Activated naive CD4-positive, alpha-beta T cell treated with anti-CD3 and anti-CD28 coated beads, Interleukin-2, amount 10 ng/mL, durations not matched to agents 7 days and 5 days (primary cell): ENCODE measurements around the gene GJC1.

Experiments
- CTCF ChIA-PET: fragments of 350-600 bp; sonication (Branson Sonifier 250); formaldehyde crosslinking; loops from one replicate; lab custom pipeline; 2021; ENCODE audit warnings: antibody characterized with exemption; lab: Charles Lee
- DNase-seq: peaks from one replicate; pipeline ENCODE4 v3.0.0-alpha.2; 2020
- H3K27ac Mint-ChIP-seq: one replicate; pipeline ENCODE4 v1.8.0; 2021; ENCODE audit warnings: mild to moderate bottlenecking, moderate library complexity, mixed read lengths
- H3K27me3 Mint-ChIP-seq: one replicate; pipeline ENCODE4 v1.8.0; 2021; ENCODE audit warnings: mild to moderate bottlenecking, mixed read lengths
- H3K36me3 Mint-ChIP-seq: one replicate; pipeline ENCODE4 v1.8.0; 2021; ENCODE audit warnings: mixed read lengths
- H3K4me1 Mint-ChIP-seq: one replicate; pipeline ENCODE4 v1.8.0; 2021; ENCODE audit warnings: mixed read lengths
- H3K4me3 Mint-ChIP-seq: one replicate; pipeline ENCODE4 v1.8.0; 2021; ENCODE audit warnings: mild to moderate bottlenecking, moderate library complexity, mixed read lengths
- H3K9me3 Mint-ChIP-seq: one replicate; pipeline ENCODE4 v1.8.0; 2021; ENCODE audit warnings: mixed read lengths

The GJC1 gene

DNA sequence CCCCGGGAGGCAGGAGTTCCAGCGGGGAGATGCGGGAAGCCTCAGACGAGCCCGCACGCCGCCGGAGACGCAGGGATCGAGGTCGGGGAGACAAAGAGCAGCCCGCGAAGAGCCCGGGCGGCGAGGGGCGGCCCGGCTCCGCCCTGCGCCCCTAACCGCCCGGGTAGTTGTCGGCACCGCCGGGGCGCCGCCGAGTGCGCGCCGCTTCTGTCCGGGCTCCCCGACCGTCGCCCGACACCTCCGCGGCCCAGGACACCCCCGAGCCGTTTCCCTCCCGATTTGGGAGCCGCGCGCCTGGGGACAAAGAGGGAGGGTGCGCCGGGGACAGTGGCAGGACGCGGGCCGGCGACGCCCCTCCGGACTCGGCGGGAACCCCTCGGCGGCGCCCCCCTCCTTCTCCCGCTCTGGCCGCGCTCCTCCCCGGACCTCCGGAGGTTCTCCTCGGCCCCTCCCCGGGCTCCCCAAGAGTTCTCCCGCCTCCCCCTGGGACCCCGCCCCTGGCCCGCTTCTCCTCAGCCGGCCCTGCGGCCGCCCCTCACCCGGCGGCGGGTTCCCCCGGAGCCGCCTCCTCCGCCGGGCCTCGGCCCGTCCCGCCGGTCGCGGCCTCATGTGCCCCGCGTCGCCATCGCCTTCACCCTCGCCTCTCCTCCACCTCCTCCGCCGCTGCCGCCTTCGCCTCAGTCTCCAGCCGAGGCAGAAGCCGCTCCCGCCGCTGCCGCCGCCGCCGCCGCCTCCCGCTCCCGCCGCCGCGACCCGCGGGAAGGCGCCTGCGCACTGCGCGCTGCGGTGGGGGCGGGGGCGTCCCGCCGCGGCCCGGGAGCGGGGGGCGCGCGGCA lies at the start of gene GJC1:
Gene GJC1 (minus strand): TSS at position 765 of the 836 bp plus-strand sequence. CDS start 24,470 bp downstream, outside the sequence.
- Mint-ChIP-seq H3K4me3 (peak within 1 kb of the TSS; percentile 80), H3K27ac (peak within 1 kb of the TSS; percentile 34), H3K36me3 (peaks cover 4% of the 10 kb centered on the region), H3K4me1 (peaks cover 10% of the 10 kb centered on the region), H3K27me3 (peaks cover 83% of the 10 kb centered on the region), H3K9me3 (no peaks in the 10 kb centered on the region)
- CTCF ChIA-PET, result interaction anchor here (1.6 kb wide), 1 partner anchor 51 kb away, joined by 7 read pairs; no protein-coding TSS in a partner anchor
- DNase-seq, result peak; percentile 38

DNA sequence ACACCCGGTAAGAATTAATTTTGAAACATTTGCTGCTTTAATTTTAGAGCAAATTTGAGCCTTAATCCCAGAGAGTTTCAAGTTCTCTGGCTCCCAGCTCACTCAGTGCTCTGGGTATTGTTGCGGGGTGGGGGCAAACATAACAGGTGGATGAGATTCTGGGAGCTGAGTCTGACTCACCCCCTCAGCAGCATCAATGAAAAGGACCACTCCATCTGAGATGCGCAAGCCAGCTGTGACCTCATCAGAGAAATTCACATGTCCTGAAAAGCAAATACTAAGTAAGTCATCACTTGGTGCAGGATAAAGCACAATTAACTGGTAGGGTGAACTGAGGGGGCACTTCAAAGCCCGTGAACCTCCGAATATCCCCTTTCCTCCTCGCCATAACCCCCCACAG lies 49.3 kb upstream of the GJC1 start:
- Mint-ChIP-seq H3K9me3 (no peaks in the 10 kb centered on the region), H3K4me3 (no peak overlapping the region), H3K27me3 (no peaks in the 10 kb centered on the region), H3K27ac (no peak overlapping the region), H3K4me1 (no peaks in the 10 kb centered on the region), H3K36me3 (peaks cover 42% of the 10 kb centered on the region)
- CTCF ChIA-PET, result interaction anchor here (0.9 to 2.9 kb wide), 10 partner anchors 9 to 324 kb away, joined by 3 to 19 read pairs (median 3); partner anchors contain the start of gene EFTUD2
- no peak for DNase-seq

GRCh38 chr17:44878627-44879221 lies 48.6 kb upstream of the GJC1 start:
- Mint-ChIP-seq H3K27me3 (no peaks in the 10 kb centered on the region), H3K4me1 (no peaks in the 10 kb centered on the region)

GRCh38 chr17:44877121-44877520 lies 47.0 kb upstream of the GJC1 start:
- DNase-seq, result no peak
- Mint-ChIP-seq H3K27me3 (no peaks in the 10 kb centered on the region), H3K27ac (no peak overlapping the region), H3K4me3 (no peak overlapping the region), H3K4me1 (no peaks in the 10 kb centered on the region), H3K9me3 (no peaks in the 10 kb centered on the region), H3K36me3 (peaks cover 33% of the 10 kb centered on the region)
- CTCF ChIA-PET, result interaction anchor here (0.8 to 0.9 kb wide), 2 partner anchors 13 to 98 kb away, joined by 4 read pairs; no protein-coding TSS in a partner anchor

More at GRCh38 chr17:44878627-44879221, 48.6 kb upstream of the GJC1 start:
- CTCF ChIA-PET, result interaction anchor here (0.8 to 2.9 kb wide), 18 partner anchors 9 to 323 kb away, joined by 3 to 19 read pairs (median 3); partner anchors contain the start of genes ACBD4 and EFTUD2
- Mint-ChIP-seq H3K4me3 (no peak overlapping the region), H3K9me3 (no peaks in the 10 kb centered on the region), H3K36me3 (peaks cover 41% of the 10 kb centered on the region), H3K27ac (no peak overlapping the region)
- DNase-seq, result peak; percentile 54

- Mint-ChIP-seq H3K9me3 (no peaks in the 10 kb centered on the region), H3K4me3 (no peak overlapping the region), H3K27me3 (no peaks in the 10 kb centered on the region), H3K4me1 (no peaks in the 10 kb centered on the region), H3K36me3 (peaks cover 34% of the 10 kb centered on the region), H3K27ac (no peak overlapping the region)
- CTCF ChIA-PET, result no interaction called here
- no peak for DNase-seq
These were observed 45.7 kb upstream of the GJC1 start for GRCh38 chr17:44875761-44876160.

DNA sequence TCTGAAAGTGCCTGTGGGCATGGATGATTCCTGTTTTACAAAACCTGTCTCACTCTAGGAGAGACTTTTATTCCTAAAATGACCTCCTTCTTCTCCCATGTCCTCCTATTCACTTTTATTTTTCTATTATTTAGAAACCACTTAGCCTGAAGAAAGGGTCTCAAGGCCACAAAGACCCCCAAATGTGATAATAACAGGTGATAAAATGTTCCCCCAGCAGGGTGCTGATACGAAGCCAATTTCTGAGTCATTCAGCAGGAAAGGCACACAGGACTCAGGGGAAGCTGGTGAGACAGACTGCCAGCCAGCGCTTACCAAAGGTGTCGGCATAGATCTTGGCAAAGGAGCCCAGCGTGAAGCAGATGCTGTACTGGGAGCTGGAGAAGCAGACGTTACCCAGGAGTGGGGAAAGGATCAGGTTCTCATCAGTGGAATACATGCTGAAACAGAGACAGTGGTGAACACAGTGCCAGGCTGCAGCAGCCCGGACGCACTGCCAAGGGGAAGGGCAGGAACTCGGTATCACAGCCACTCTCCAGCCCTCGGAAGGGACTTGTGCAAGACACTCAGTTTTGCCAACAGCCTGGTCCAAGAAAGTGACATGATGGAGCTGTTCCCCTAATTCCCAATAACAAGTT lies 42.2 kb upstream of the GJC1 start:
- CTCF ChIA-PET, result no interaction called here
- H3K36me3 Mint-ChIP-seq, result peaks cover 33% of the 10 kb centered on the region
- H3K4me3 Mint-ChIP-seq, result no peak overlapping the region
- no peaks in the 10 kb centered on the region for H3K9me3 Mint-ChIP-seq
- no peak overlapping the region for H3K27ac Mint-ChIP-seq
- no peak for DNase-seq
- no peaks in the 10 kb centered on the region for H3K27me3 Mint-ChIP-seq
- no peaks in the 10 kb centered on the region for H3K4me1 Mint-ChIP-seq

DNA sequence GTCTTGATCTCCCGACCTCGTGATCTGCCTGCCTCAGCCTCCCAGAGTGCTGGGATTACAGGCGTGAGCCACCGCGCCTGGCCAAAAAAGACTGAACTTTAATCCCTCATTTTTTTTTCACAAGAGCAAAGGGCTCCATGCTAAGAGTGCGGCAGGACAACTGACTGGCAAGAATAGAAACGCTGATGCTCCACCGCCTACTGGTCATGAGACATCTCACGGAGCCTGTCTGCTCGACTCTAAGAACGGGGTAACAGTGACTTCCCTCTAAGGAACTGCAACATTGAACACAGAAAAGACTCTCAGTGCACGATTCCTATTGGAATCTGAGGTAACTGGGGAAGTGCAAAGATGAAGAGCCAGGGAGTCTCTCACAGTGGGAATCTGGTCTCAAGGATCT lies 41.5 kb upstream of the GJC1 start:
- DNase-seq, result peak; percentile 7
- no peaks in the 10 kb centered on the region for H3K4me1 Mint-ChIP-seq
- no peak overlapping the region for H3K27ac Mint-ChIP-seq
- H3K4me3 Mint-ChIP-seq, result no peak overlapping the region
- no peaks in the 10 kb centered on the region for H3K9me3 Mint-ChIP-seq
- H3K36me3 Mint-ChIP-seq, result peaks cover 30% of the 10 kb centered on the region
- CTCF ChIA-PET, result no interaction called here
- H3K27me3 Mint-ChIP-seq, result no peaks in the 10 kb centered on the region

- H3K9me3 Mint-ChIP-seq, result no peaks in the 10 kb centered on the region
- H3K4me1 Mint-ChIP-seq, result no peaks in the 10 kb centered on the region
- H3K36me3 Mint-ChIP-seq, result peaks cover 44% of the 10 kb centered on the region
- no peak for DNase-seq
- H3K27ac Mint-ChIP-seq, result no peak overlapping the region
- no peaks in the 10 kb centered on the region for H3K27me3 Mint-ChIP-seq
- no peak overlapping the region for H3K4me3 Mint-ChIP-seq
- CTCF ChIA-PET, result interaction anchor here (0.7 to 12.9 kb wide), 5 partner anchors 11 to 103 kb away, joined by 3 to 215 read pairs (median 5); no protein-coding TSS in a partner anchor
These were observed 37.8 kb upstream of the GJC1 start for GRCh38 chr17:44867841-44868240.

DNA sequence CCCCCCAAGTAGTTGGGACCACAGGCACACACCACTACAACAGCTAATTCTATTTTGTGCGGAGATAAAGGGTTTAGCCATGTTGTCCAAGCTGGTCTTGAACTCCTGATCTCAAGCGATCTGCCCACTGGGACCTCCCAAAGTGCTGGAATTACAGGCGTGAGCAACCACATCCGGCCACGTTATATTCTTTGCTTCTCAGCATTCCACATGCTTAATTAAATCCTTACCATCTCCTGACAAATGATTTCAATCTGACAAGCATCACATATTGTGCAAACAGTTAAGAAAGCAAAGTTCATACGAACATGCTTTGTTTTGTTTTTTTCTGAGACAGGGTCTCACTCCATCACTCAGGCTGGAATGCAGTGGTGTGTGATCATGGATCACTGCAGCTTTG lies 35.8 kb upstream of the GJC1 start:
- no peak overlapping the region for H3K27ac Mint-ChIP-seq
- no peaks in the 10 kb centered on the region for H3K9me3 Mint-ChIP-seq
- no peaks in the 10 kb centered on the region for H3K4me1 Mint-ChIP-seq
- no peak overlapping the region for H3K4me3 Mint-ChIP-seq
- no peak for DNase-seq
- H3K36me3 Mint-ChIP-seq, result peaks cover 36% of the 10 kb centered on the region
- H3K27me3 Mint-ChIP-seq, result no peaks in the 10 kb centered on the region
- CTCF ChIA-PET, result interaction anchor here (1.1 to 12.9 kb wide), 8 partner anchors 8 to 155 kb away, joined by 3 to 215 read pairs (median 6); no protein-coding TSS in a partner anchor

- DNase-seq, result peak; percentile 80
- Mint-ChIP-seq H3K27me3 (no peaks in the 10 kb centered on the region), H3K36me3 (peaks cover 36% of the 10 kb centered on the region), H3K27ac (no peak overlapping the region), H3K4me1 (no peaks in the 10 kb centered on the region), H3K4me3 (no peak overlapping the region), H3K9me3 (no peaks in the 10 kb centered on the region)
- CTCF ChIA-PET, result interaction anchor here (0.6 to 12.9 kb wide), 11 partner anchors 8 to 181 kb away, joined by 3 to 215 read pairs (median 3); no protein-coding TSS in a partner anchor
These were observed 35.2 kb upstream of the GJC1 start for GRCh38 chr17:44865231-44865660.

- Mint-ChIP-seq H3K9me3 (no peaks in the 10 kb centered on the region), H3K4me1 (no peaks in the 10 kb centered on the region), H3K27me3 (no peaks in the 10 kb centered on the region), H3K4me3 (no peak overlapping the region), H3K36me3 (peaks cover 36% of the 10 kb centered on the region), H3K27ac (no peak overlapping the region)
- CTCF ChIA-PET, result interaction anchor here (0.6 to 12.9 kb wide), 11 partner anchors 9 to 181 kb away, joined by 3 to 215 read pairs (median 3); no protein-coding TSS in a partner anchor
- DNase-seq, result no peak
These were observed 34.7 kb upstream of the GJC1 start for GRCh38 chr17:44864831-44865230.

- no peaks in the 10 kb centered on the region for H3K9me3 Mint-ChIP-seq
- H3K4me1 Mint-ChIP-seq, result no peaks in the 10 kb centered on the region
- no peak overlapping the region for H3K27ac Mint-ChIP-seq
- CTCF ChIA-PET, result interaction anchor here (0.8 to 12.9 kb wide), 5 partner anchors 15 to 236 kb away, joined by 3 to 215 read pairs (median 3); no protein-coding TSS in a partner anchor
- peaks cover 36% of the 10 kb centered on the region for H3K36me3 Mint-ChIP-seq
- H3K27me3 Mint-ChIP-seq, result no peaks in the 10 kb centered on the region
- DNase-seq, result no peak
- H3K4me3 Mint-ChIP-seq, result no peak overlapping the region
These were observed 33.2 kb upstream of the GJC1 start for GRCh38 chr17:44863061-44863918.
